Suprapubic skin (tissue), 3 donors: ENCODE measurements around the gene SBK1.

Experiments used
- CTCF ChIP-seq, 2 donors: fragments of 200-600 bp in 1 of 2; fragments of 450-650 bp in 1 of 2; sonication (generic) in 1 of 2; IDR thresholded peaks; one replicate each; pipeline ENCODE4 v1.5.1; 2016 to 2019; ENCODE audit warnings: antibody characterized with exemption in 2 of 2, mild to moderate bottlenecking in 1 of 2, moderate library complexity in 1 of 2
- EP300 ChIP-seq: sonication (generic); formaldehyde crosslinking; IDR thresholded peaks from one replicate; pipeline ENCODE4 v1.6.1; 2017; ENCODE audit warnings: antibody characterized with exemption
- POLR2A ChIP-seq, 2 donors: fragments of 450-650 bp; IDR thresholded peaks; one replicate each; pipeline ENCODE4 v1.6.1; 2017; ENCODE audit warnings: antibody characterized with exemption in 2 of 2, mild to moderate bottlenecking in 2 of 2, moderate library complexity in 2 of 2

GRCh38 chr16:28321700-28322411, 29.5 kb downstream of the SBK1 start:
- TF ChIP-seq CTCF (IDR thresholded peaks at IDR 0.05): peak in 1 of 2 donors; percentile 73
- TF ChIP-seq POLR2A (IDR thresholded peaks at IDR 0.05): no peak
- TF ChIP-seq EP300: no peak
